ENCODE measurements around the gene HID1. TPM values are rescaled to one million over a fixed set of nuclear protein-coding genes. Genes with fewer than 3 reads are reported as not detected.

HID1 gene
- total RNA-seq, 1 experiment from 2014 or later: 12.7 TPM

- no peaks in the 10 kb centered on the region for H3K79me2 ChIP-seq (ENCODE audit: insufficient read depth, low read length)
- peaks cover 27 to 47% (median 47%) of the 10 kb centered on the region in 3 experiments; a peak in 6 of 7 replicates for H3K36me3 Mint-ChIP-seq (ENCODE audit: insufficient read depth in 1 of 3, low read depth in 3 of 3)
- no peak overlapping the region for H2BK15ac ChIP-seq (ENCODE audit: low read depth, low read length)
- H4K5ac ChIP-seq (ENCODE audit: insufficient read length, low read depth, low read length): no peak overlapping the region
- no CpG with 5 or more reads among the region's 5 CpGs for WGBS (ENCODE audit: extremely low coverage, insufficient read length, low lambda C conversion rate)
- no peak overlapping the region for H3K14ac ChIP-seq (ENCODE audit: insufficient read depth, low read length)
- H2BK5ac ChIP-seq (ENCODE audit: insufficient read length, low read length): no peak overlapping the region
- H2AK5ac ChIP-seq (ENCODE audit: insufficient read length, low read length): no peak overlapping the region
- no peak overlapping the region for H3K18ac ChIP-seq (ENCODE audit: insufficient read length, low read depth, low read length)
- H3K27me3 ChIP-seq (ENCODE audit: insufficient read depth, low read length): no peaks in the 10 kb centered on the region
- H4K8ac ChIP-seq (replicated peaks; ENCODE audit: insufficient read length, low read depth, low read length): no peak overlapping the region
- no peaks in the 10 kb centered on the region for H3K23me2 ChIP-seq (ENCODE audit: insufficient read length, low read depth, low read length, poor library complexity, severe bottlenecking)
- H3K4me3 Mint-ChIP-seq: no peak overlapping the region
- TF ChIP-seq, protein P1, sequence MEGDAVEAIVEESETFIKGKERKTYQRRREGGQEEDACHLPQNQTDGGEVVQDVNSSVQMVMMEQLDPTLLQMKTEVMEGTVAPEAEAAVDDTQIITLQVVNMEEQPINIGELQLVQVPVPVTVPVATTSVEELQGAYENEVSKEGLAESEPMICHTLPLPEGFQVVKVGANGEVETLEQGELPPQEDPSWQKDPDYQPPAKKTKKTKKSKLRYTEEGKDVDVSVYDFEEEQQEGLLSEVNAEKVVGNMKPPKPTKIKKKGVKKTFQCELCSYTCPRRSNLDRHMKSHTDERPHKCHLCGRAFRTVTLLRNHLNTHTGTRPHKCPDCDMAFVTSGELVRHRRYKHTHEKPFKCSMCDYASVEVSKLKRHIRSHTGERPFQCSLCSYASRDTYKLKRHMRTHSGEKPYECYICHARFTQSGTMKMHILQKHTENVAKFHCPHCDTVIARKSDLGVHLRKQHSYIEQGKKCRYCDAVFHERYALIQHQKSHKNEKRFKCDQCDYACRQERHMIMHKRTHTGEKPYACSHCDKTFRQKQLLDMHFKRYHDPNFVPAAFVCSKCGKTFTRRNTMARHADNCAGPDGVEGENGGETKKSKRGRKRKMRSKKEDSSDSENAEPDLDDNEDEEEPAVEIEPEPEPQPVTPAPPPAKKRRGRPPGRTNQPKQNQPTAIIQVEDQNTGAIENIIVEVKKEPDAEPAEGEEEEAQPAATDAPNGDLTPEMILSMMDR (conservative IDR thresholded peaks at IDR 0.05): no peak
- H2BK12ac ChIP-seq (ENCODE audit: insufficient read length, low read depth, low read length): no peak overlapping the region
- H3K4me2 ChIP-seq (ENCODE audit: insufficient read depth, insufficient read length, low read length): no peak overlapping the region
- no peak overlapping the region for H2AFZ ChIP-seq (ENCODE audit: low read length)
- no peak overlapping the region for H3K9ac ChIP-seq (ENCODE audit: extremely low read depth, insufficient read length, low read length)
- H2BK120ac ChIP-seq (ENCODE audit: low read depth, low read length, poor library complexity, severe bottlenecking): no peak overlapping the region
- no peak overlapping the region for H3K27ac Mint-ChIP-seq
- no peaks in the 10 kb centered on the region for H3K4me1 ChIP-seq (ENCODE audit: insufficient read depth, low read length)
- no peaks in the 10 kb centered on the region for H3K79me1 ChIP-seq (ENCODE audit: insufficient read depth, low read depth, low read length, poor library complexity, severe bottlenecking)
- no peak overlapping the region for H3K56ac ChIP-seq (ENCODE audit: insufficient read length, low read depth, low read length)
- H3K4ac ChIP-seq (ENCODE audit: low read depth, low read length): no peak overlapping the region
- no peak overlapping the region for H4K91ac ChIP-seq (ENCODE audit: insufficient read length, low read depth, low read length)
- H3K4me1 Mint-ChIP-seq: no peaks in the 10 kb centered on the region
- no peaks in the 10 kb centered on the region for H3K9me3 Mint-ChIP-seq
- DNase-seq: no peak
- no peaks in the 10 kb centered on the region for H3K9me3 ChIP-seq (ENCODE audit: control insufficient read depth, low read depth, low read length)
- no peaks in the 10 kb centered on the region for H3K27me3 Mint-ChIP-seq (ENCODE audit: low read depth)
- H2BK20ac ChIP-seq (ENCODE audit: low read depth, low read length, poor library complexity, severe bottlenecking): no peak overlapping the region
- H3K23ac ChIP-seq (ENCODE audit: insufficient read length, low read depth, low read length): no peak overlapping the region
- H3K27ac ChIP-seq (ENCODE audit: insufficient read length, low read depth, low read length): no peak overlapping the region
- no peaks in the 10 kb centered on the region for H4K20me1 ChIP-seq (ENCODE audit: control insufficient read depth, insufficient read depth, insufficient read length)
- no peak overlapping the region for H3T11ph ChIP-seq (ENCODE audit: low read length)
These were observed 46.6 kb upstream of the HID1 start for GRCh38 chr17:75019146-75019545.

Data from H9 (cell line).